Body of pancreas (tissue), 4 donors: ENCODE results near the gene SLC25A43. TPM values are rescaled to one million over a fixed set of nuclear protein-coding genes. Genes with fewer than 3 reads are reported as not detected.
"Not testable (repeated sequence)": the region's sequence is repeated elsewhere in the genome, so short reads cannot be mapped to it uniquely, and the experiment has no call there.

Experiments used
- ATAC-seq: fragments of 150-250 bp; one replicate; pipeline ENCODE4 v1.9.1; 2016
- DNase-seq, 4 donors: peaks; one replicate each; pipeline ENCODE4 v3.0.0-alpha.2; 2019
- H3K27ac ChIP-seq, 4 donors: fragments of 200-600 bp; sonication (generic); 1 replicate in 3 of 4; 2 replicates in 1 of 4; pipeline versions ENCODE4 v1.5.1 to v1.6.1; 2016 to 2019; ENCODE audit warnings: mild to moderate bottlenecking in 1 of 4, mixed read lengths in 1 of 4, moderate library complexity in 1 of 4
- H3K27me3 ChIP-seq, 2 donors: fragments of 200-600 bp; sonication (generic); one replicate each; pipeline ENCODE4 v1.6.0; 2016; ENCODE audit warnings: mild to moderate bottlenecking in 1 of 2
- H3K36me3 ChIP-seq, 2 donors: fragments of 200-600 bp; sonication (generic); replicated peaks in 1 of 2; 2 replicates each; pipeline ENCODE4 v1.5.1; 2016; ENCODE audit warnings: low read depth in 2 of 2; ENCODE audit not compliant: insufficient read depth in 1 of 2
- H3K4me1 ChIP-seq: fragments of 200-600 bp; sonication (generic); one replicate; pipeline ENCODE4 v1.6.0; 2016
- H3K4me3 ChIP-seq, 2 donors: fragments of 200-600 bp; sonication (generic); 1 replicate in 1 of 2; 2 replicates in 1 of 2; pipeline ENCODE4 v1.5.1; 2016 to 2019
- H3K9me3 ChIP-seq, 3 donors: fragments of 200-600 bp; sonication (generic); 1 replicate in 2 of 3; 2 replicates in 1 of 3; pipeline ENCODE4 v1.5.1; 2016
- CTCF ChIP-seq, 7 experiments: fragments of 450-650 bp in 4 of 7; fragments of 200-600 bp in 3 of 7; sonication (generic) in 3 of 7; IDR thresholded peaks; one replicate each; pipeline ENCODE4 v1.5.1; 2016 to 2019; ENCODE audit warnings: antibody characterized with exemption in 7 of 7
- POLR2A ChIP-seq, 3 donors: fragments of 450-650 bp; IDR thresholded peaks; one replicate each; pipeline ENCODE4 v1.6.1; 2016; ENCODE audit warnings: antibody characterized with exemption in 3 of 3, mild to moderate bottlenecking in 2 of 3
- WGBS, 2 donors: methylation state at CpG; one replicate each; pipeline ENCODE4 v1.1.5; 2017; 5-methylcytosine and 5-hydroxymethylcytosine counted together
- intact Hi-C: fragments of 100-400 bp; cut with DNase I; formaldehyde crosslinking; loops from one replicate; pipeline ENCODE4 v1.15.1; 2023
- total RNA-seq, 2 donors: library from RNA; depleted of rRNA; stranded (reverse); fragments of >200 nt; gene quantifications; one replicate each; pipeline ENCODE4 v1.1.0, GENCODE V29; 2016

SLC25A43 gene
- total RNA-seq, 2 donors from 2014 or later = 10.6 to 13.8 TPM

GRCh38 chrX:119482481-119483480 is 83.6 kb downstream of the SLC25A43 start:
- peaks cover 32% of the 10 kb centered on the region for H3K4me1 ChIP-seq
- no peaks in the 10 kb centered on the region for H3K36me3 ChIP-seq
- no peaks in the 10 kb centered on the region for H3K27me3 ChIP-seq
- TF ChIP-seq POLR2A (IDR thresholded peaks at IDR 0.05) (peak in 2 of 3 donors; percentile 37 to 48), CTCF (IDR thresholded peaks at IDR 0.05) (peak; percentile 55 to 78 (median 70))
- peak overlapping the region in 3 of 4 donors; percentile 56 to 87 (median 83) for H3K27ac ChIP-seq
- no peaks in the 10 kb centered on the region for H3K9me3 ChIP-seq
- intact Hi-C loops = no loop called here
- peak; percentile 59 to 74 (median 68) for DNase-seq
- H3K4me3 ChIP-seq = no peak overlapping the region
- ATAC-seq = peak; percentile 60
- WGBS, 2 donors = 10 to 40% methylated on average over 1 to 47 of the region's 48 CpGs

GRCh38 chrX:119486745-119487144 is 87.6 kb downstream of the SLC25A43 start:
- DNase-seq (no peak), ATAC-seq (no peak)
- TF ChIP-seq CTCF (IDR thresholded peaks at IDR 0.05) = no peak
- no peak for TF ChIP-seq POLR2A (IDR thresholded peaks at IDR 0.05)
- intact Hi-C loops = no loop called here
- H3K36me3 ChIP-seq = no peaks in the 10 kb centered on the region
- no peak overlapping the region for H3K27ac ChIP-seq
- no peak overlapping the region for H3K4me3 ChIP-seq
- H3K9me3 ChIP-seq = no peaks in the 10 kb centered on the region
- H3K27me3 ChIP-seq = no peaks in the 10 kb centered on the region
- 82 to 84% methylated on average over 8 to 10 of the region's 11 CpGs for WGBS, 2 donors
- peaks cover 13% of the 10 kb centered on the region for H3K4me1 ChIP-seq

GRCh38 chrX:119487766-119488165 is 88.6 kb downstream of the SLC25A43 start:
- WGBS, 2 donors = 80% methylated on average over 1 of the region's 24 CpGs; no CpG with 5 or more reads in 1 of the 2 donors
- not testable (repeated sequence) for H3K9me3 ChIP-seq, H3K4me1 ChIP-seq

DNA sequence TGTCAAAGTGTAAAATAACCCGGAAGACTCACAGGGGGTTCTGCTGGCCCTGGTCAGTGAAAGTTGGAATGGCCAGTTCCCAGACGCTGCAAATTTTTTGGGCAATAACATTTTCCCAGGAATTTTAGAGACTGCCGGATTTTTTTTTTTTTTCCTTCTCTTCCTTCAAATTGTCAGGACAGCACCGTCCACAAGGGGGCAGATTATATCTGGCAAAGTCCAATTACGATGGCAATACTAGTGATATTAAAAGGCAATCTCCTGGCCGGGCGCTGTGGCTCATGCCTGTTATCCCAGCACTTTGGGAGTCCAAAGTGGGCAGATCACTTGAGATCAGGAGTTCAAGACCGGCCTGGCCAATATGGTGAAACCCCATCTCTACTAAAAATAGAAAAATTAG is 89.6 kb downstream of the SLC25A43 start:
- peak; percentile 43 to 71 (median 62) for TF ChIP-seq CTCF (IDR thresholded peaks at IDR 0.05)
- TF ChIP-seq POLR2A (IDR thresholded peaks at IDR 0.05) = no peak
- H3K4me1 ChIP-seq = no peaks in the 10 kb centered on the region
- H3K27ac ChIP-seq = no peak overlapping the region
- H3K36me3 ChIP-seq = no peaks in the 10 kb centered on the region
- no peak overlapping the region for H3K4me3 ChIP-seq
- intact Hi-C loops = no loop called here
- DNase-seq = peak; percentile 67 to 80 (median 72)
- peak; percentile 72 for ATAC-seq
- H3K9me3 ChIP-seq = no peaks in the 10 kb centered on the region
- no peaks in the 10 kb centered on the region for H3K27me3 ChIP-seq
- WGBS, 2 donors = 2 to 3% methylated on average over 6 to 7 of the region's 8 CpGs

More at GRCh38 chrX:119487766-119488165, 88.6 kb downstream of the SLC25A43 start:
- intact Hi-C loops, ATAC-seq, H3K27ac ChIP-seq, H3K27me3 ChIP-seq, H3K4me3 ChIP-seq, H3K36me3 ChIP-seq, DNase-seq: not testable (repeated sequence)

GRCh38 chrX:119489212-119490074 is 90.3 kb downstream of the SLC25A43 start:
- intact Hi-C loops = no loop called here
- WGBS, 2 donors = 58 to 72% methylated on average over 5 to 13 of the region's 13 CpGs
- no peak overlapping the region for H3K4me3 ChIP-seq

More at GRCh38 chrX:119489212-119490074, 90.3 kb downstream of the SLC25A43 start:
- H3K27me3 ChIP-seq = no peaks in the 10 kb centered on the region
- H3K27ac ChIP-seq = no peak overlapping the region
- no peaks in the 10 kb centered on the region for H3K36me3 ChIP-seq
- ATAC-seq (no peak), DNase-seq (no peak)
- TF ChIP-seq POLR2A (IDR thresholded peaks at IDR 0.05) (no peak), CTCF (IDR thresholded peaks at IDR 0.05) (no peak)
- H3K9me3 ChIP-seq = no peaks in the 10 kb centered on the region
- H3K4me1 ChIP-seq = no peaks in the 10 kb centered on the region
